Left renal pelvis (tissue), 4 donors: ENCODE measurements around the gene NPB. TPM values are rescaled to one million over a fixed set of nuclear protein-coding genes. Genes with fewer than 3 reads are reported as not detected.
"Not testable (repeated sequence)": the region's sequence is repeated elsewhere in the genome, so short reads cannot be mapped to it uniquely, and the experiment has no call there.

ENCODE experiments used
- DNase-seq, 4 donors: peaks; one replicate each; pipeline ENCODE4 v3.0.0-alpha.2; 2013; ENCODE audit warnings: low read depth in 4 of 4, low spot score in 3 of 4
- polyA plus RNA-seq, 4 donors: library from polyadenylated mRNA; unstranded; fragments of 120-200 nt; gene quantifications; one replicate each; pipeline ENCODE4 v1.2.1, GENCODE V29; 2013; ENCODE audit not compliant: insufficient read length in 4 of 4

The NPB gene
- polyA plus RNA-seq, 4 donors = 0.33 to 1.4 (median 0.50) TPM

GRCh38 chr17:81910840-81911276 is 8.8 kb downstream of the NPB start:
- DNase-seq = no peak

GRCh38 chr17:81911277-81911961 is 9.4 kb downstream of the NPB start, which contains the start of gene PCYT2:
Gene PCYT2 (minus strand): TSS chr17:81911399. CDS start chr17:81911355, 44 bp downstream.
- peak in 3 of 4 donors; percentile 64 to 79 (median 72) for DNase-seq

- no peak for DNase-seq
Observed at GRCh38 chr17:81911969-81912368, 9.9 kb downstream of the NPB start.

GRCh38 chr17:81912441-81913309 is 10.6 kb downstream of the NPB start:
- no peak for DNase-seq

GRCh38 chr17:81913394-81914102 is 11.5 kb downstream of the NPB start:
- no peak for DNase-seq

GRCh38 chr17:81914103-81914850 is 12.2 kb downstream of the NPB start:
- no peak for DNase-seq

- no peak for DNase-seq
Observed at GRCh38 chr17:81915331-81915730, 13.3 kb downstream of the NPB start.

- no peak for DNase-seq
Observed at GRCh38 chr17:81916234-81917001, 14.4 kb downstream of the NPB start.

- DNase-seq = peak in 2 of 4 donors; percentile 57 to 66
Observed at GRCh38 chr17:81917565-81918332, 15.7 kb downstream of the NPB start, which contains the start of gene SIRT7. Gene SIRT7 (minus strand): TSS chr17:81918176. CDS start chr17:81918131, 45 bp downstream.

- not testable (repeated sequence) for DNase-seq
Observed at GRCh38 chr17:81918333-81918669, 16.3 kb downstream of the NPB start.

- DNase-seq = no peak
Observed at GRCh38 chr17:81918832-81919545, 17.0 kb downstream of the NPB start.

GRCh38 chr17:81920612-81921536 is 18.8 kb downstream of the NPB start:
- no peak for DNase-seq

- DNase-seq = no peak
Observed at GRCh38 chr17:81921537-81921862, 19.5 kb downstream of the NPB start.

- no peak for DNase-seq
Observed at GRCh38 chr17:81921996-81922565, 20.0 kb downstream of the NPB start.

- no peak for DNase-seq
Observed at GRCh38 chr17:81922566-81923301, 20.7 kb downstream of the NPB start.
